ENCODE results near the gene C2orf68. TPM values are rescaled to one million over a fixed set of nuclear protein-coding genes. Genes with fewer than 3 reads are reported as not detected.

The C2orf68 gene
- total RNA-seq, 1 donor from 2014 or later: 50.4 TPM

DNA sequence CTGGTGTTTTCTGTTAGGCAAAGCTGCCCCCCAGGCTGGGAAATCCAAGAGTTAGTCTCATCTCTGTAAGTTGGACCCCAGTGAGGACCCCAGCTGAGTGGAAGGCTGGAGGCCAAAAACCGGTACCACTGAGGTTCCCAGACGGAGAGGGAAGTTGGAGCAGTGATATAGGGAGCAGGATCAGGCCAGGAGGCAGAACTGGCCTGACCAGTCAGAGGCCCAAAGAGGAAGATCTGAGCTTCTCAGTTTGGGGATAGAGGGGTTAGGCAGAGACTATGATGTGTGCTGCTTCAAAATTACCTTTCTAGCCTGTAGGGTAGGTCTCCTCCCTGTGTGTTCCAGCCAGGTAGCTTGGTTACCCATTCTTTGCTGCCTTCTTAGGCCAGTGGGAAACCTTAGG lies 20.9 kb downstream of the C2orf68 start:
- H3K36me3 Mint-ChIP-seq (ENCODE audit: low read depth): no peaks in the 10 kb centered on the region
- no peaks in the 10 kb centered on the region for H3K9me3 Mint-ChIP-seq
- TF ChIP-seq, protein P1, sequence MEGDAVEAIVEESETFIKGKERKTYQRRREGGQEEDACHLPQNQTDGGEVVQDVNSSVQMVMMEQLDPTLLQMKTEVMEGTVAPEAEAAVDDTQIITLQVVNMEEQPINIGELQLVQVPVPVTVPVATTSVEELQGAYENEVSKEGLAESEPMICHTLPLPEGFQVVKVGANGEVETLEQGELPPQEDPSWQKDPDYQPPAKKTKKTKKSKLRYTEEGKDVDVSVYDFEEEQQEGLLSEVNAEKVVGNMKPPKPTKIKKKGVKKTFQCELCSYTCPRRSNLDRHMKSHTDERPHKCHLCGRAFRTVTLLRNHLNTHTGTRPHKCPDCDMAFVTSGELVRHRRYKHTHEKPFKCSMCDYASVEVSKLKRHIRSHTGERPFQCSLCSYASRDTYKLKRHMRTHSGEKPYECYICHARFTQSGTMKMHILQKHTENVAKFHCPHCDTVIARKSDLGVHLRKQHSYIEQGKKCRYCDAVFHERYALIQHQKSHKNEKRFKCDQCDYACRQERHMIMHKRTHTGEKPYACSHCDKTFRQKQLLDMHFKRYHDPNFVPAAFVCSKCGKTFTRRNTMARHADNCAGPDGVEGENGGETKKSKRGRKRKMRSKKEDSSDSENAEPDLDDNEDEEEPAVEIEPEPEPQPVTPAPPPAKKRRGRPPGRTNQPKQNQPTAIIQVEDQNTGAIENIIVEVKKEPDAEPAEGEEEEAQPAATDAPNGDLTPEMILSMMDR (conservative IDR thresholded peaks at IDR 0.05): no peak
- H3K27ac Mint-ChIP-seq (ENCODE audit: unreplicated experiment): no peak overlapping the region
- H3K4me3 Mint-ChIP-seq: peak overlapping the region; percentile 23
- H3K27me3 Mint-ChIP-seq (ENCODE audit: low read depth): peaks cover 3% of the 10 kb centered on the region
- no peak for DNase-seq (ENCODE audit: low read depth, low spot score)
- peaks cover 33% of the 10 kb centered on the region for H3K4me1 Mint-ChIP-seq

DNA sequence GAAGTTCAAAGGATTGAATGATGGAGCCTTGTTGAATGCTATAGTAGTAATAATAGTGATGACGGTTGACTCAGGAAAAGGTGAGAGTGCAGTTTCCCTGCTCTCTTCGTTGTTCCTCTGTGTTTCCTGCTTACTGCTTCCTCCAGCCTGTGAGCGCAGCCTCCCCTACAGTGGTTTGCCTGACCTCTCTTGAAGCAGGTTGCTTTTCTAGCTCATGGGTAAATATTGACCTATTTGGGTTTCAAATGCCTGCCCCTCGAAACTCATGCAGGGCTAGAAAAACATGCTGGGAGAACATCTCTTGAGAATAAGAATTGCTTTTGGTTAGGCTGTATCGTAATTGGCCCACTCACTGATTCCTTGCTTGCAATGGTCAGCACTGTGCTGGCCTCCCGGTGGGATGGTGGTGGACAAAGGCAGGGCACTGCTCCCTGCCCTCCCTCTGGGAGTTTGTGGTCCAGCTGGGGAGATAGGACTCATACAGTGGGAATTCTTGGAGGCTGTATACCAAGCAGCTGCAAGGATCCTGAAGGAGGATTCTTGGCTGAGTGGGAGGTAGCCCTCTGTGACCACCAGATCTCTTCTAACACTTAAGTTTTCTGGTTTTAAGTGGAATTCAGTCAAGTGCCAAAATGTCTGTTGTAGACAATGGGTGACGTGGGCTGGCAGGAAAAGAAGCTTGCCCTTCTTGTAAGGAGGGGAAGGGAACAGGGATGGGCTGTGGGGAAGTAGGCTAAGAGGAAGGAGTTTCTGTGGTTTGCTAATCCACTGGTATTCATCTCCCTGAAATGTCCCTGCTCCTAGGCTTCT lies 21.7 kb downstream of the C2orf68 start:
- Mint-ChIP-seq H3K36me3 (ENCODE audit: low read depth) (no peaks in the 10 kb centered on the region), H3K4me3 (no peak overlapping the region), H3K9me3 (no peaks in the 10 kb centered on the region), H3K27me3 (ENCODE audit: low read depth) (peaks cover 3% of the 10 kb centered on the region), H3K4me1 (peaks cover 30% of the 10 kb centered on the region), H3K27ac (ENCODE audit: unreplicated experiment) (peak overlapping the region; percentile 83)
- no peak for DNase-seq (ENCODE audit: low read depth, low spot score)
- TF ChIP-seq, protein P1 (conservative IDR thresholded peaks at IDR 0.05): no peak

DNA sequence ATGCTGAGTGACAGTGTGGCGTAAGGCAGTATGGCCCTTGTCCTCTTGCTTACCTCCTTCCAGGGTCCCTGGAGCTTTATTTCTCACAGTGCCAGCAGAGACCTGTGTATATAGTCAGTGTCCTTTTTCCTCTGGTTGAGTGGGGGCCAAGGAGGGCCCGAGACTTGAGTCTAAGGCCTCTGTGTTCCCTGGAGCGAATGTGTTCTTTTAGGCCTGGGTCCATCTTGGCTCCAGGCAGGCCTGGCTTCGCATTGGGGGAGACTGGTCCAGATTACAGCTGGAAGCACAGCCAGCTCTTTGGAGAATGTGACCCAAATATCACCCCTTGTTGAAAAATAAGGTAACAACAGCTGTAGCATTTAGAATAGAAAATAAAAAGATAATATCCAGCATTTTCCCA lies 22.7 kb downstream of the C2orf68 start:
- Mint-ChIP-seq H3K27ac (ENCODE audit: unreplicated experiment) (no peak overlapping the region), H3K9me3 (no peaks in the 10 kb centered on the region), H3K4me3 (no peak overlapping the region), H3K4me1 (peaks cover 22% of the 10 kb centered on the region), H3K27me3 (ENCODE audit: low read depth) (peaks cover 3% of the 10 kb centered on the region), H3K36me3 (ENCODE audit: low read depth) (no peaks in the 10 kb centered on the region)
- DNase-seq (ENCODE audit: low read depth, low spot score): no peak
- TF ChIP-seq, protein P1 (conservative IDR thresholded peaks at IDR 0.05): no peak

DNA sequence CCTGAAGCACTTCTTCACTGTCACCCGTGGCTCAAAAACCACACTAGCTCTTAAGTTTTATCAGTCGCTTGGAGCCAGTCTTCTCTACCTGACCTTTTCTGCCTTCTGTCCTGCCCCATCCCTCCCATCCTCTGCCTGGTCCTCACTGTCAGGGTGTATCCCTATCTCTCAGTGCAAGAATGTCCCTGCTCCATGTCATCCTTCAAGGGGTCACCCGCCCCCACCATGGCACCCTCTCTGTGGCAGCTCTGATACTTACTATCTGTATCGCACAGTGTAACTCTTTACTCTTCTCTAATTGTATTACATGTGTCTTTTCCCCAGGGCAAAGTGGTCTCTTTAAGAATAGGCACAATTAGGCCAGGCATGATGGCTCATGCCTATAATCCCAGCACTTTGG lies 23.2 kb downstream of the C2orf68 start:
- Mint-ChIP-seq H3K4me3 (no peak overlapping the region), H3K4me1 (peaks cover 20% of the 10 kb centered on the region), H3K27ac (ENCODE audit: unreplicated experiment) (peak overlapping the region; percentile 45), H3K9me3 (no peaks in the 10 kb centered on the region), H3K27me3 (ENCODE audit: low read depth) (peaks cover 3% of the 10 kb centered on the region), H3K36me3 (ENCODE audit: low read depth) (no peaks in the 10 kb centered on the region)
- TF ChIP-seq, protein P1 (conservative IDR thresholded peaks at IDR 0.05): no peak
- no peak for DNase-seq (ENCODE audit: low read depth, low spot score)

DNA sequence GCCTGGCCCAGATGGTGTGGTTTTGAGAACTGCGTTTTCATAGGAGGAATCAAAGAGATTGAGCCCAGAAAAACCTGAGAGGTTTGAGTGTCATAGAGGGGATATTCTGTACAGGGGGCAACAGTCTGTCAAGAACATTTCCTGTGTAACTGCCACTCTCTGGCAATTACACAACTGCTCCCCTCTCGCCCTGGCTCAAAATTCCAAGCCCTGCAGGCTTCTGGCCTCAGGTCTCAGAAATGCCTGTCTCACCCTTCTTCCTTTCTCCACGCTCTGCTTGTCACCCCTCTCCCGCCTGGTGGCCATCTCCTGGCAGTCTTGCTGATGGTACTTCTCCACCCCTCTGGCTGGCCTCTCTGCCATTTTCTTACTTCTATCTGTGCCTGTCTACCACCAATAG lies 23.6 kb downstream of the C2orf68 start:
- H3K27ac Mint-ChIP-seq (ENCODE audit: unreplicated experiment): peak overlapping the region; percentile 45
- peaks cover 20% of the 10 kb centered on the region for H3K4me1 Mint-ChIP-seq

More for the DNA sequence above, 23.6 kb downstream of the C2orf68 start:
- no peaks in the 10 kb centered on the region for H3K9me3 Mint-ChIP-seq
- peaks cover 3% of the 10 kb centered on the region for H3K27me3 Mint-ChIP-seq (ENCODE audit: low read depth)
- no peaks in the 10 kb centered on the region for H3K36me3 Mint-ChIP-seq (ENCODE audit: low read depth)
- no peak for DNase-seq (ENCODE audit: low read depth, low spot score)
- H3K4me3 Mint-ChIP-seq: no peak overlapping the region
- TF ChIP-seq, protein P1 (conservative IDR thresholded peaks at IDR 0.05): no peak
